ENCODE measurements around the gene CERS1. TPM values are rescaled to one million over a fixed set of nuclear protein-coding genes. Genes with fewer than 3 reads are reported as not detected.

Gene CERS1
- total and polyA plus RNA-seq, 5 donors from 2014 or later = not detected

GRCh38 chr19:18869023-18869618 lies 26.8 kb downstream of the CERS1 start:
- peaks cover 6% of the 10 kb centered on the region for H3K36me3 Mint-ChIP-seq
- Histone ChIP-seq H3K27ac (ENCODE audit: insufficient read depth, low read length, poor library complexity, severe bottlenecking) (no peak overlapping the region), H3K4me3 (ENCODE audit: low read depth, low read length) (no peak overlapping the region), H3K4me1 (ENCODE audit: control insufficient read depth, insufficient read depth, low read length, poor library complexity, severe bottlenecking) (peaks cover 9% of the 10 kb centered on the region), H3K27me3 (ENCODE audit: control insufficient read depth, insufficient read depth, low read length) (no peaks in the 10 kb centered on the region), H3K9me3 (ENCODE audit: control insufficient read depth in 2 of 2, low read length in 2 of 2) (no peaks in the 10 kb centered on the region), H3K36me3 (ENCODE audit: control insufficient read depth, insufficient read depth, low read length) (peaks cover 30% of the 10 kb centered on the region)
- H3K4me1 Mint-ChIP-seq = peaks cover 4 to 17% (median 9%) of the 10 kb centered on the region in 4 donors
- H3K27me3 Mint-ChIP-seq = peaks cover 25% of the 10 kb centered on the region
- no peaks in the 10 kb centered on the region for H3K9me3 Mint-ChIP-seq
- DNase-seq (no peak), ATAC-seq (ENCODE audit: low read depth in 2 of 2) (no peak)
- H3K4me3 Mint-ChIP-seq = no peak overlapping the region
- no peak overlapping the region for H3K27ac Mint-ChIP-seq

GRCh38 chr19:18868380-18869022 lies 27.5 kb downstream of the CERS1 start:
- peaks cover 4 to 17% (median 9%) of the 10 kb centered on the region in 4 donors for H3K4me1 Mint-ChIP-seq
- DNase-seq (no peak), ATAC-seq (ENCODE audit: low read depth in 2 of 2) (no peak)
- peaks cover 37% of the 10 kb centered on the region for H3K36me3 ChIP-seq (ENCODE audit: control insufficient read depth, insufficient read depth, low read length)
- H3K27me3 Mint-ChIP-seq = peaks cover 21% of the 10 kb centered on the region
- H3K27me3 ChIP-seq (ENCODE audit: control insufficient read depth, insufficient read depth, low read length) = no peaks in the 10 kb centered on the region
- H3K4me3 Mint-ChIP-seq = no peak overlapping the region
- peak overlapping the region in 1 of 3 donors; percentile 52 for H3K27ac Mint-ChIP-seq
- H3K27ac ChIP-seq (ENCODE audit: insufficient read depth, low read length, poor library complexity, severe bottlenecking) = no peak overlapping the region
- H3K9me3 ChIP-seq (ENCODE audit: control insufficient read depth in 2 of 2, low read length in 2 of 2) = no peaks in the 10 kb centered on the region
- no peaks in the 10 kb centered on the region for H3K9me3 Mint-ChIP-seq
- H3K36me3 Mint-ChIP-seq = peaks cover 7% of the 10 kb centered on the region
- H3K4me3 ChIP-seq (ENCODE audit: low read depth, low read length) = no peak overlapping the region
- peaks cover 9% of the 10 kb centered on the region for H3K4me1 ChIP-seq (ENCODE audit: control insufficient read depth, insufficient read depth, low read length, poor library complexity, severe bottlenecking)

- Histone ChIP-seq H3K4me1 (ENCODE audit: control insufficient read depth, insufficient read depth, low read length, poor library complexity, severe bottlenecking) (peaks cover 9% of the 10 kb centered on the region), H3K27me3 (ENCODE audit: control insufficient read depth, insufficient read depth, low read length) (no peaks in the 10 kb centered on the region), H3K27ac (ENCODE audit: insufficient read depth, low read length, poor library complexity, severe bottlenecking) (no peak overlapping the region), H3K4me3 (ENCODE audit: low read depth, low read length) (no peak overlapping the region), H3K36me3 (ENCODE audit: control insufficient read depth, insufficient read depth, low read length) (peaks cover 44% of the 10 kb centered on the region), H3K9me3 (ENCODE audit: control insufficient read depth in 2 of 2, low read length in 2 of 2) (no peaks in the 10 kb centered on the region)
- Mint-ChIP-seq H3K27me3 (peaks cover 20% of the 10 kb centered on the region), H3K36me3 (peaks cover 7% of the 10 kb centered on the region), H3K9me3 (no peaks in the 10 kb centered on the region), H3K4me1 (peaks cover 4 to 17% (median 9%) of the 10 kb centered on the region in 4 donors), H3K27ac (peak overlapping the region in 1 of 3 donors; percentile 52), H3K4me3 (no peak overlapping the region)
- ATAC-seq (ENCODE audit: low read depth in 2 of 2) (no peak), DNase-seq (no peak)
These were observed 28.2 kb downstream of the CERS1 start for GRCh38 chr19:18867751-18868150.

GRCh38 chr19:18867199-18867598 lies 28.8 kb downstream of the CERS1 start:
- peaks cover 10% of the 10 kb centered on the region for H3K36me3 Mint-ChIP-seq
- H3K9me3 Mint-ChIP-seq = no peaks in the 10 kb centered on the region
- H3K27me3 ChIP-seq (ENCODE audit: control insufficient read depth, insufficient read depth, low read length) = no peaks in the 10 kb centered on the region
- DNase-seq (no peak), ATAC-seq (ENCODE audit: low read depth in 2 of 2) (no peak)
- H3K36me3 ChIP-seq (ENCODE audit: control insufficient read depth, insufficient read depth, low read length) = peaks cover 49% of the 10 kb centered on the region
- peaks cover 20% of the 10 kb centered on the region for H3K27me3 Mint-ChIP-seq
- no peaks in the 10 kb centered on the region for H3K9me3 ChIP-seq (ENCODE audit: control insufficient read depth in 2 of 2, low read length in 2 of 2)
- H3K4me3 ChIP-seq (ENCODE audit: low read depth, low read length) = no peak overlapping the region
- H3K27ac Mint-ChIP-seq = peak overlapping the region in 1 of 3 donors; percentile 9
- H3K4me1 ChIP-seq (ENCODE audit: control insufficient read depth, insufficient read depth, low read length, poor library complexity, severe bottlenecking) = peaks cover 9% of the 10 kb centered on the region
- peak overlapping the region in 2 of 4 donors; percentile 28 to 32 for H3K4me3 Mint-ChIP-seq
- peaks cover 4 to 17% (median 9%) of the 10 kb centered on the region in 4 donors for H3K4me1 Mint-ChIP-seq
- H3K27ac ChIP-seq (ENCODE audit: insufficient read depth, low read length, poor library complexity, severe bottlenecking) = no peak overlapping the region

- no peak overlapping the region for H3K4me3 ChIP-seq (ENCODE audit: low read depth, low read length)
- no peak for DNase-seq
- no peaks in the 10 kb centered on the region for H3K27me3 ChIP-seq (ENCODE audit: control insufficient read depth, insufficient read depth, low read length)
- H3K27ac ChIP-seq (ENCODE audit: insufficient read depth, low read length, poor library complexity, severe bottlenecking) = no peak overlapping the region
- Mint-ChIP-seq H3K27ac (no peak overlapping the region), H3K4me3 (peak overlapping the region in 2 of 4 donors; percentile 28 to 32), H3K36me3 (peaks cover 12% of the 10 kb centered on the region), H3K27me3 (peaks cover 16% of the 10 kb centered on the region), H3K4me1 (peaks cover 2 to 17% (median 7%) of the 10 kb centered on the region in 4 donors), H3K9me3 (no peaks in the 10 kb centered on the region)
- peaks cover 54% of the 10 kb centered on the region for H3K36me3 ChIP-seq (ENCODE audit: control insufficient read depth, insufficient read depth, low read length)
- H3K9me3 ChIP-seq (ENCODE audit: control insufficient read depth in 2 of 2, low read length in 2 of 2) = no peaks in the 10 kb centered on the region
- ATAC-seq (ENCODE audit: low read depth in 2 of 2) = no peak
- peaks cover 9% of the 10 kb centered on the region for H3K4me1 ChIP-seq (ENCODE audit: control insufficient read depth, insufficient read depth, low read length, poor library complexity, severe bottlenecking)
These were observed 29.2 kb downstream of the CERS1 start for GRCh38 chr19:18866800-18867123.

- H3K36me3 Mint-ChIP-seq = peaks cover 12% of the 10 kb centered on the region
- Histone ChIP-seq H3K27me3 (ENCODE audit: control insufficient read depth, insufficient read depth, low read length) (no peaks in the 10 kb centered on the region), H3K27ac (ENCODE audit: insufficient read depth, low read length, poor library complexity, severe bottlenecking) (no peak overlapping the region), H3K36me3 (ENCODE audit: control insufficient read depth, insufficient read depth, low read length) (peaks cover 59% of the 10 kb centered on the region), H3K9me3 (ENCODE audit: control insufficient read depth in 2 of 2, low read length in 2 of 2) (no peaks in the 10 kb centered on the region), H3K4me3 (ENCODE audit: low read depth, low read length) (no peak overlapping the region), H3K4me1 (ENCODE audit: control insufficient read depth, insufficient read depth, low read length, poor library complexity, severe bottlenecking) (peaks cover 9% of the 10 kb centered on the region)
- no peaks in the 10 kb centered on the region for H3K9me3 Mint-ChIP-seq
- H3K27me3 Mint-ChIP-seq = peaks cover 10% of the 10 kb centered on the region
- peak; percentile 75 for ATAC-seq (ENCODE audit: low read depth in 2 of 2)
- peak overlapping the region in 1 of 3 donors; percentile 15 for H3K27ac Mint-ChIP-seq
- peaks cover 0 to 12% (median 3%) of the 10 kb centered on the region in 4 donors for H3K4me1 Mint-ChIP-seq
- no peak overlapping the region for H3K4me3 Mint-ChIP-seq
- DNase-seq = peak; percentile 37 to 57 (median 56)
These were observed 29.8 kb downstream of the CERS1 start for GRCh38 chr19:18865973-18866799.

GRCh38 chr19:18865106-18865972 lies 30.6 kb downstream of the CERS1 start:
- Histone ChIP-seq H3K27ac (ENCODE audit: insufficient read depth, low read length, poor library complexity, severe bottlenecking) (no peak overlapping the region), H3K9me3 (ENCODE audit: control insufficient read depth in 2 of 2, low read length in 2 of 2) (no peaks in the 10 kb centered on the region), H3K4me3 (ENCODE audit: low read depth, low read length) (no peak overlapping the region), H3K4me1 (ENCODE audit: control insufficient read depth, insufficient read depth, low read length, poor library complexity, severe bottlenecking) (peaks cover 9% of the 10 kb centered on the region), H3K27me3 (ENCODE audit: control insufficient read depth, insufficient read depth, low read length) (no peaks in the 10 kb centered on the region), H3K36me3 (ENCODE audit: control insufficient read depth, insufficient read depth, low read length) (peaks cover 68% of the 10 kb centered on the region)
- Mint-ChIP-seq H3K4me3 (no peak overlapping the region), H3K9me3 (no peaks in the 10 kb centered on the region), H3K27me3 (peaks cover 5% of the 10 kb centered on the region), H3K27ac (no peak overlapping the region), H3K4me1 (peaks cover 0 to 6% (median 0%) of the 10 kb centered on the region in 4 donors), H3K36me3 (peaks cover 18% of the 10 kb centered on the region)
- DNase-seq (no peak), ATAC-seq (ENCODE audit: low read depth in 2 of 2) (no peak)
